HCT116 (cell line): ENCODE measurements around the gene IER3.

Source experiments
- CEBPB ChIP-seq: IDR thresholded peaks from 2 replicates; pipeline ENCODE4 v1.6.1; 2012; ENCODE audit warnings: low read depth
- EGR1 ChIP-seq: IDR thresholded peaks from 2 replicates; pipeline ENCODE4 v1.6.1; 2012; ENCODE audit warnings: low read depth
- POLR2A ChIP-seq: IDR thresholded peaks from 2 replicates; pipeline ENCODE4 v1.7.0; 2011; ENCODE audit warnings: borderline replicate concordance; ENCODE audit not compliant: insufficient read depth, insufficient read length; ENCODE audit errors: extremely low read depth
- RAD21 ChIP-seq: IDR thresholded peaks from 2 replicates; pipeline ENCODE4 v1.6.1; 2012; ENCODE audit warnings: low read depth, mild to moderate bottlenecking
- SP1 ChIP-seq: IDR thresholded peaks from 2 replicates; pipeline ENCODE4 v1.6.1; 2012; ENCODE audit warnings: low read depth
- ZNF274 ChIP-seq: fragments of 200-500 bp; sonication (Bioruptor generic); IDR thresholded peaks from 2 replicates; pipeline ENCODE4 v1.6.1; 2014; ENCODE audit warnings: mild to moderate bottlenecking, low read depth, low read length, inconsistent platforms
- TF ChIP-seq, protein P1 (sequence below), 3 experiments: fragments of 200-600 bp in 1 of 3; sonication (generic) in 1 of 3; IDR thresholded peaks in 2 of 3; conservative IDR thresholded peaks in 1 of 3; 2 replicates each; pipeline ENCODE4 v1.5.1; 2012 to 2017; ENCODE audit warnings: low read depth in 2 of 3, low read length in 2 of 3, antibody characterized with exemption in 1 of 3, borderline replicate concordance in 1 of 3, control low read depth in 1 of 3, mild to moderate bottlenecking in 1 of 3, mixed read lengths in 1 of 3, mixed run types in 1 of 3, moderate library complexity in 1 of 3; ENCODE audit not compliant: insufficient read depth in 1 of 3
- TF ChIP-seq, protein P2 (sequence below): IDR thresholded peaks from 2 replicates; pipeline ENCODE4 v1.6.1; 2012
- TF ChIP-seq, protein P3 (sequence below): IDR thresholded peaks from 2 replicates; pipeline ENCODE4 v1.6.1; 2011; ENCODE audit warnings: mild to moderate bottlenecking, low read length, moderate library complexity; ENCODE audit not compliant: insufficient replicate concordance; ENCODE audit errors: extremely low read depth

DNA sequence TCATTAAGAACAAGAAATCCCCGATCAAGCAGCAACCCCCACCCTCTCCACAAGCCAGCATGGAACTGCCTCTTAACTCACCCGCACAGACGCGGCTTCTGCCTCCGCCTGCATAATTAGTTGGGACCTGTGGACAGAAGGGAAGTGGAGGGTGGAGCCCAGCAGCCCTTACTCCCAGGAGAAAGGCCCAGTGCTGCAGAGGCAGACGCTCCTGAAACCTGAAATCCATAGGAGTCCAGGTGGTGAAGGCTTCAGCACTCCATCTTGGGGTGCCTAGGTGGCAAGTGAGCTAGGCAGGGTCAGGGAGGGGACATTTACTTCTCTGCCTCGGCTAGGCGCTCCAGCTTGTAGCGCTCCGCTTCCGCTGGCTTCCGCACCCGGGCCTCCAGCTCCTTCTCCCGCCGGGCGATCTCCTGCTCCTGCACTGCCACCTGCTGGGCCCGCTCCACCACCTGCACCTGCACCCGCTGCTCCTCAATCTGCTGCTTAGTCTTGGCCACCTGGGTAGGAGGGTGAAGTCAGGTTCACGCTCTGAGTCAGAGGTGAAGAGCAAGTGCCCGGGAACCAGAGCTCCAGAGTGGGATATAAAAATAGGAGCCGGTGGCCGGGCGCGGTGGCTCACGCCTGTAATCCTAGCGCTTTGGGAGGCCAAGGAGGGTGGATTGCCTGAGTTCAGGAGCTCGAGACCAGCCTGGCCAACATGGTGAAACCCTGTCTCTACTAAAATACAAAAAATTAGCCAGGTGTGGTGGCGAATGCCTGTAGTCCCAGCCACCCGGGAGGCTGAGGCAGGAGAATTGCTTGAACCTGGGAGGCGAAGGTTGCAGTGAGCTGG, 13.5 kb downstream of the IER3 start:
- TF ChIP-seq, protein P1, sequence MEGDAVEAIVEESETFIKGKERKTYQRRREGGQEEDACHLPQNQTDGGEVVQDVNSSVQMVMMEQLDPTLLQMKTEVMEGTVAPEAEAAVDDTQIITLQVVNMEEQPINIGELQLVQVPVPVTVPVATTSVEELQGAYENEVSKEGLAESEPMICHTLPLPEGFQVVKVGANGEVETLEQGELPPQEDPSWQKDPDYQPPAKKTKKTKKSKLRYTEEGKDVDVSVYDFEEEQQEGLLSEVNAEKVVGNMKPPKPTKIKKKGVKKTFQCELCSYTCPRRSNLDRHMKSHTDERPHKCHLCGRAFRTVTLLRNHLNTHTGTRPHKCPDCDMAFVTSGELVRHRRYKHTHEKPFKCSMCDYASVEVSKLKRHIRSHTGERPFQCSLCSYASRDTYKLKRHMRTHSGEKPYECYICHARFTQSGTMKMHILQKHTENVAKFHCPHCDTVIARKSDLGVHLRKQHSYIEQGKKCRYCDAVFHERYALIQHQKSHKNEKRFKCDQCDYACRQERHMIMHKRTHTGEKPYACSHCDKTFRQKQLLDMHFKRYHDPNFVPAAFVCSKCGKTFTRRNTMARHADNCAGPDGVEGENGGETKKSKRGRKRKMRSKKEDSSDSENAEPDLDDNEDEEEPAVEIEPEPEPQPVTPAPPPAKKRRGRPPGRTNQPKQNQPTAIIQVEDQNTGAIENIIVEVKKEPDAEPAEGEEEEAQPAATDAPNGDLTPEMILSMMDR (IDR thresholded peaks at IDR 0.05 in 2 of 3, conservative IDR thresholded peaks at IDR 0.05 in 1 of 3; ENCODE audit: borderline replicate concordance in 1 of 3, insufficient read depth in 1 of 3, low read depth in 2 of 3, low read length in 2 of 3) = peak; percentile 86 to 91 (median 88)
- no peak for TF ChIP-seq SP1
- TF ChIP-seq, protein P2, sequence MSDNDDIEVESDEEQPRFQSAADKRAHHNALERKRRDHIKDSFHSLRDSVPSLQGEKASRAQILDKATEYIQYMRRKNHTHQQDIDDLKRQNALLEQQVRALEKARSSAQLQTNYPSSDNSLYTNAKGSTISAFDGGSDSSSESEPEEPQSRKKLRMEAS = peak; percentile 67; the same call in 1 of the 2 replicates
- TF ChIP-seq EGR1 = no peak
- TF ChIP-seq ZNF274 = no peak
- TF ChIP-seq, protein P3, sequence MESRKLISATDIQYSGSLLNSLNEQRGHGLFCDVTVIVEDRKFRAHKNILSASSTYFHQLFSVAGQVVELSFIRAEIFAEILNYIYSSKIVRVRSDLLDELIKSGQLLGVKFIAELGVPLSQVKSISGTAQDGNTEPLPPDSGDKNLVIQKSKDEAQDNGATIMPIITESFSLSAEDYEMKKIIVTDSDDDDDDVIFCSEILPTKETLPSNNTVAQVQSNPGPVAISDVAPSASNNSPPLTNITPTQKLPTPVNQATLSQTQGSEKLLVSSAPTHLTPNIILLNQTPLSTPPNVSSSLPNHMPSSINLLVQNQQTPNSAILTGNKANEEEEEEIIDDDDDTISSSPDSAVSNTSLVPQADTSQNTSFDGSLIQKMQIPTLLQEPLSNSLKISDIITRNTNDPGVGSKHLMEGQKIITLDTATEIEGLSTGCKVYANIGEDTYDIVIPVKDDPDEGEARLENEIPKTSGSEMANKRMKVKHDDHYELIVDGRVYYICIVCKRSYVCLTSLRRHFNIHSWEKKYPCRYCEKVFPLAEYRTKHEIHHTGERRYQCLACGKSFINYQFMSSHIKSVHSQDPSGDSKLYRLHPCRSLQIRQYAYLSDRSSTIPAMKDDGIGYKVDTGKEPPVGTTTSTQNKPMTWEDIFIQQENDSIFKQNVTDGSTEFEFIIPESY = peak; percentile 19
- no peak for TF ChIP-seq CEBPB
- TF ChIP-seq RAD21 = peak; percentile 98
- no peak for TF ChIP-seq POLR2A
